Type B pancreatic cell (in vitro differentiated cells): ENCODE results near the gene ASPRV1. TPM values are rescaled to one million over a fixed set of nuclear protein-coding genes. Genes with fewer than 3 reads are reported as not detected.

Experiments used
- DNase-seq: peaks from one replicate; pipeline ENCODE4 v3.0.0; 2021; ENCODE audit warnings: mixed read lengths; ENCODE audit not compliant: unreplicated experiment; ENCODE audit errors: extremely low spot score
- H3K27ac Mint-ChIP-seq: 2 replicates; pipeline ENCODE4 v1.8.0; 2021; ENCODE audit warnings: mild to moderate bottlenecking, mixed read lengths
- H3K27me3 Mint-ChIP-seq: 2 replicates; pipeline ENCODE4 v1.8.0; 2021; ENCODE audit warnings: mixed read lengths
- H3K36me3 Mint-ChIP-seq: 2 replicates; pipeline ENCODE4 v1.8.0; 2021; ENCODE audit warnings: mixed read lengths
- H3K4me1 Mint-ChIP-seq: one replicate; pipeline ENCODE4 v1.8.0; 2021; ENCODE audit warnings: mixed read lengths; ENCODE audit not compliant: unreplicated experiment
- H3K4me3 Mint-ChIP-seq: 2 replicates; pipeline ENCODE4 v1.8.0; 2021; ENCODE audit warnings: mild to moderate bottlenecking, mixed read lengths
- H3K9me3 Mint-ChIP-seq: 2 replicates; pipeline ENCODE4 v1.8.0; 2021; ENCODE audit warnings: mixed read lengths
- CTCF ChIP-seq: fragments of 200-600 bp; sonication (generic); conservative IDR thresholded peaks from 2 replicates; pipeline ENCODE4 v1.5.0; 2021; ENCODE audit warnings: antibody characterized with exemption, mild to moderate bottlenecking
- total RNA-seq: library from RNA; stranded (reverse); gene quantifications from 2 replicates; pipeline ENCODE4 v1.2.1, GENCODE V29; 2021; ENCODE audit warnings: low replicate concordance

The ASPRV1 gene
- total RNA-seq, 1 donor from 2014 or later = 1.3 TPM

GRCh38 chr2:69943843-69944525 is 17.4 kb downstream of the ASPRV1 start:
- H3K27ac Mint-ChIP-seq = no peak overlapping the region
- no peak for TF ChIP-seq CTCF
- no peak overlapping the region for H3K4me3 Mint-ChIP-seq
- H3K27me3 Mint-ChIP-seq = no peaks in the 10 kb centered on the region
- no peak for DNase-seq
- H3K9me3 Mint-ChIP-seq = no peaks in the 10 kb centered on the region
- peaks cover 15% of the 10 kb centered on the region for H3K36me3 Mint-ChIP-seq
- H3K4me1 Mint-ChIP-seq = peaks cover 3% of the 10 kb centered on the region

- Mint-ChIP-seq H3K4me3 (no peak overlapping the region), H3K36me3 (peaks cover 23% of the 10 kb centered on the region), H3K27ac (no peak overlapping the region), H3K27me3 (no peaks in the 10 kb centered on the region), H3K9me3 (no peaks in the 10 kb centered on the region), H3K4me1 (peaks cover 3% of the 10 kb centered on the region)
- no peak for TF ChIP-seq CTCF
- DNase-seq = no peak
Observed at GRCh38 chr2:69943000-69943842, 18.2 kb downstream of the ASPRV1 start.

GRCh38 chr2:69940691-69941090 is 20.7 kb downstream of the ASPRV1 start:
- peaks cover 32% of the 10 kb centered on the region for H3K36me3 Mint-ChIP-seq

GRCh38 chr2:69939722-69940121 is 21.7 kb downstream of the ASPRV1 start:
- Mint-ChIP-seq H3K4me1 (peaks cover 3% of the 10 kb centered on the region), H3K27me3 (no peaks in the 10 kb centered on the region), H3K4me3 (no peak overlapping the region), H3K27ac (peak overlapping the region; percentile 48), H3K9me3 (no peaks in the 10 kb centered on the region), H3K36me3 (peaks cover 33% of the 10 kb centered on the region)
- no peak for DNase-seq
- TF ChIP-seq CTCF = no peak

More at GRCh38 chr2:69940691-69941090, 20.7 kb downstream of the ASPRV1 start:
- Mint-ChIP-seq H3K27me3 (no peaks in the 10 kb centered on the region), H3K4me1 (peaks cover 3% of the 10 kb centered on the region), H3K27ac (no peak overlapping the region), H3K9me3 (no peaks in the 10 kb centered on the region), H3K4me3 (no peak overlapping the region)
- DNase-seq = no peak
- TF ChIP-seq CTCF = no peak

GRCh38 chr2:69937968-69938367 is 23.5 kb downstream of the ASPRV1 start:
- H3K27me3 Mint-ChIP-seq = no peaks in the 10 kb centered on the region
- peaks cover 3% of the 10 kb centered on the region for H3K4me1 Mint-ChIP-seq
- no peak overlapping the region for H3K4me3 Mint-ChIP-seq
- peaks cover 30% of the 10 kb centered on the region for H3K36me3 Mint-ChIP-seq
- no peak overlapping the region for H3K27ac Mint-ChIP-seq
- TF ChIP-seq CTCF = no peak
- no peak for DNase-seq
- no peaks in the 10 kb centered on the region for H3K9me3 Mint-ChIP-seq
